Medulla oblongata (tissue), 1 donor: Measurements from ENCODE around the gene MTHFD1L.
"Not testable (repeated sequence)": the region's sequence is repeated elsewhere in the genome, so short reads cannot be mapped to it uniquely, and the experiment has no call there.

Experiments used
- DNase-seq: peaks from one replicate; pipeline ENCODE4 v3.0.0-alpha.2; 2015; ENCODE audit errors: extremely low spot score

MTHFD1L gene

DNA sequence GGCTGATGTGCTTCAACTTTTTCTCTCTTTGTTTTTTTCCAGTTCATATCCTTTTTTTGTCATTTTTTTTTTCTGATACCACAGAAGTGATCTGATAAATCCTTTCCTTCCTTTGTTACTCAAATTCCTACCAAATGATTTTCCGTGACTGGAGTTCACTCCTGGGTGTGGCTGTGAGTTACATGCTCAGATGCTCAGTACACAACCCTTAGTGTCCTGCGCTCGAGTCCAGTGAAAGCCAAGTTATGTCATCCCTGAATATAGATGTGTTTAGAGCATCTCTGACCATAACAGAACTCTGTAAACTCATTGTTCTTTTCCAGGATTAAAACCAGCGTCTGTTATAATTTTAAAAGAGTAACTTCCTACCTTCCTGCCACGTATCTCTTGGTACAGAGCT lies 227.1 kb downstream of the MTHFD1L start:
- no peak for DNase-seq

DNA sequence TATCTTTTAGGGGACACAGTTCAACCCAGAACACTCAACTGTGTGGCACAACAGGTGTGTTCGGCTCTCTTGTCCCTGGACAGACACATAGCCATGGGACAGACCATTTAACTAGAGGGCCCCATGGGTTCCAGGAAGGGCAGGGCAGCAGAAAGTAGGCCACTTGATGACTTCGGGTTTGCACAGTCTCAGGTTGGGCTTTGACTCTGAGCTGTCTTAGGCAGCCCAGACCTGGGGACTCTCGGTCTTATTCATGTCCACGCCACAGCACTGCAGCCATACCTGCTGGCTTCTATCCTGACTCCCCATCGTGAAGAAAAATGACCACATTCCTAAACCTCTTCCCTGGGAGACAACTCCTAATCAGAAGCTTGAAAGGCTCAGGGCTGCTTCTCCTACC lies 228.2 kb downstream of the MTHFD1L start:
- no peak for DNase-seq

DNA sequence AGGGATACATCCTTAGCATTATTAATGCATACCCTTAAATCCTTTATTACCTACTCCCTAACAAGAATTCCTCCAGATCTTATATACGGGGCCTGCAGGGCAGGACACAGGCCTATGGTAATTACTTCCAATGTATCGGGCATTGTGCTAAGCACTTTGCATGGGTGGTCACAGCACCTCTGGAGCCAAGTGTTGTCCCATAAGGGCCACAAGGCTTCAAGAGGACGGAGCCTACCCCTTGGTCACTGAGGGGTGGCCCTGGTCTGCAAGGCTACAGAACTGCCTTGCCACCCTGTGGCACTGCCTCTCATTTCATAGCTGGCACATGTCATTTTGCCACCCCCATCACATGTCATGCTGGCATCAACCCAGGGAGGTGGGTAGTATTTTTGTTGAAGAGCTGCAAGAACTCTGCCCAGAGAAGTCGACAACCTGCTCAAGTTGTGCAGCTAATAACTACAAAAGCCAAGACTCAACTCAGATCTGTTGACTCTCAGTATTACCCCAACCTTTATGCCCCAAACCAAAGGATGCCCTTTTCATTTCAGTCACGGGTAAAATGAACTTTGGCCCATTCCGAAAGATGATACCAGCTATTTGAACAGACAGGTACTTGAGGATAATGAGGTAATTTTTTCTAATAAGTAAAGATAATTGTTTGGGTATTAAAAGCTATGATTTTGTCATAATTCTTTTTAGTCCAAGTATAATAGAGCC lies 230.2 kb downstream of the MTHFD1L start:
- no peak for DNase-seq

DNA sequence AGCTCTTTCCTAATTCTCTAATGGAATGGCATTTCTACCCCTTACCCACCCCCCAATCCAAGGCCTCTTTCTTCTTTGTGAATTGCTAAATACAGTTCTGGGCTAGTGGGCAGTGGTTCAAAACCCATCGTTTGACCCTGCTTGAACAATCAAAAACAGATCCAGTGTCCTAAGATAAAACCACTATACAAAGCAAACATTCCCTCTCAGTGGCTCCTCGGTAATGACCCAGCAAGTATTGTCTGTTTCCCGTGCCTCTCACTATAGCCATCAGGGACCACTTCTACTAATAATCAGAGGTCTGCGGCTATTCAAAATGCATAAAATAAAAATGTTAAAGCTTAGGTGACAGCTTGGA lies 230.7 kb downstream of the MTHFD1L start:
- DNase-seq, result no peak

DNA sequence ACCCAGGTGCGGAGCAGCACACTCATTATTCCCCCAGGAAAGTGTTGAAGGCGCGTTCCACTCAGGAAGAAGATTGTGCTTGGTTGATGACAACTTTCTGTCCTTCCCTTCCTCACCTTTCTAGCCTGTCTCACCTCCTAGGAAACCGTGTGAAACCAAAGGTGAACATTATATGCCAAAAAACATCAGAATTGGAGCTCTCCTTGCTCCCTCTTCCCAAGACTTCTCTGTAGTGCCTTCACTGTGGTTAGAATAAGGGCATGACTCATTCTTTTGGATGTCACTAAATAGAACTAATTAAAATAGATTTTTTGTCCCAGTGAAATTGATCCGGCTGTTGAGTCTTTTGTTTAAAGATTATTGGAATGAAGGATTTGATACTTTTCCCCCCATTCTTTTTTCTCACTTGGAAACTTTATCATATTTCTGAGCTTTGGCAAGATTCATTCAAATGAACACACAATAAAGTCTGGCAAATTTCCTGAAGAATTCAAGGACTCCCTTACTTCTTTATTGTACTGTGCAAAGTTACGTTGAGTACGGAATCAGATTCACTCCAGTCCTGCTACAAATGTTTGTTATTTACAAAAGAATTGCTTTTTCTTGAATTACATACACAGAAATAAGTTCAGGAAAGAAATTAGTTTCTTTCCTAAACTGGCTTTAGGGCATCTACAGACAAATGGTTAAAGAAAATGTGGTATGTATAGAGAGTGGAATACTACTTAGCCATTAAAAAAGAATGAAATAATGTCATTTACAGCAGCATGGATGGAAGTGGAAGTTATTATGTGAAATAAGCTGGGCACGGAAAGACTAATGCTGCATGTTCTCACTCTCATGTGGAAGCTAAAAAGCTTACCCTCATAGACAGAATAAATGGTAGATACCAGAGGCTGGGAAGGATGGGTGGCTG lies 231.4 kb downstream of the MTHFD1L start:
- no peak for DNase-seq

DNA sequence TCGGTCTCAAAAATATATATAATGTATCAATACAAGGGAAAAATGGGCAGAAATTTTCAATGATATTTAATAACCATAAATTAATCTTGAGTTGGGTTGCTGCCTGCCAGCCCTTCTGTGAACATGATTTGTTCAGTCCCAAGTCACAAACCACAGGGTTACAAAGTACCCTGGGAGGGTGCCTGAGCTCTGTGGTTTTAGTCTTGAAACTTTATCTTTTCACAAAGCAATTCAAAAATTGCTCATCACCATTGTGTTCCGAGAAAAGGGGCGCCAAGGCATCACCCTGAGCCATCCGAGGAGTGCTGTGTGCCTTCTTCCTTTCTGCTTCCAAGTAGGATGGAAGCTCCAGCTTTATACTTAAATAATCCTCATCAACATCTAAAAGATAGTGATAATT lies 232.7 kb downstream of the MTHFD1L start:
- DNase-seq, result no peak

DNA sequence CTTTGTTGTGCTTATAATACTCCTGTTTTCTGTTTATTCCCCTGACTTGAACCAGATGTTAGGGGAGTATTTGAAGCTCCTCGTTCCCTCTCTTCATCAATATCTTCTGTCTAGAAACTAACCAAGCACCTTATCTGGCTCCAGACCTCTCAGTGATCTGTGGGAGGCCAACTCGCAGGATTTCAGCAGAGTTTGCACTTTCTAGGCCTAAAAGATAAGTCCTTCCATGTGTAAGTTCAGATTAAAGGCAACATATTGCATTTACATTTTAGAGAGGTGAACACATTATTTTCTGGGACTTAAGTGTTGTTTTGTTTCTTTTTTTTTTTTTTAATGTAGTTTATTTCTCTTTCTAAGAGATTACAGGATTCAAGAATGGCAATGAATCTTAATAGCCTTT lies 234.8 kb downstream of the MTHFD1L start:
- DNase-seq, result no peak

DNA sequence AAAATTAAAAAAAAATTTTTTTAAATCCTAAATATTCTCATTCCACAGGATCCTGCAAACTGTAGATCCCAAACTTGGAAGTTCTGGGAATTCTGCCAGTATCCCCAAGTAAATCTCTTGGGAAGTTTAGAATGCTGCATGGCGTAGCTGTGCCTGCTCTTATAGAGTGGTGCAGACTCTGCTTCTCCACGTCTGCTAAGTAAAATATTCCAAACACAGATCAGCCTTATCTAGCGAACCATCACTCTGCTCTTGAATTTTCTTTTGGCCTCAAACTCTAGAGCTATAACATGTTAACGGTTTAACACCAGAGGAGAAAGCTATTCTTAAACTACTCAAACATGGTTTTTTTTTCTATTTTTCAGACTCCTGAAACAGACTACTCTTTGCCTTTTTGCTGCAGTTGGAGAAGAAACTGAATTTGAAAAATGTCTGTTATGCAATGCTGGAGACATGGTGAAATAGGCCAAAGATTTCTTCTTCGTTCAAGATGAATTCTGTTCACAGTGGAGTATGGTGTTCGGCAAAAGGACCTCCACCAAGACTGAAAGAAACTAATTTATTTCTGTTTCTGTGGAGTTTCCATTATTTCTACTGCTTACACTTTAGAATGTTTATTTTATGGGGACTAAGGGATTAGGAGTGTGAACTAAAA lies 235.8 kb downstream of the MTHFD1L start:
- no peak for DNase-seq

DNA sequence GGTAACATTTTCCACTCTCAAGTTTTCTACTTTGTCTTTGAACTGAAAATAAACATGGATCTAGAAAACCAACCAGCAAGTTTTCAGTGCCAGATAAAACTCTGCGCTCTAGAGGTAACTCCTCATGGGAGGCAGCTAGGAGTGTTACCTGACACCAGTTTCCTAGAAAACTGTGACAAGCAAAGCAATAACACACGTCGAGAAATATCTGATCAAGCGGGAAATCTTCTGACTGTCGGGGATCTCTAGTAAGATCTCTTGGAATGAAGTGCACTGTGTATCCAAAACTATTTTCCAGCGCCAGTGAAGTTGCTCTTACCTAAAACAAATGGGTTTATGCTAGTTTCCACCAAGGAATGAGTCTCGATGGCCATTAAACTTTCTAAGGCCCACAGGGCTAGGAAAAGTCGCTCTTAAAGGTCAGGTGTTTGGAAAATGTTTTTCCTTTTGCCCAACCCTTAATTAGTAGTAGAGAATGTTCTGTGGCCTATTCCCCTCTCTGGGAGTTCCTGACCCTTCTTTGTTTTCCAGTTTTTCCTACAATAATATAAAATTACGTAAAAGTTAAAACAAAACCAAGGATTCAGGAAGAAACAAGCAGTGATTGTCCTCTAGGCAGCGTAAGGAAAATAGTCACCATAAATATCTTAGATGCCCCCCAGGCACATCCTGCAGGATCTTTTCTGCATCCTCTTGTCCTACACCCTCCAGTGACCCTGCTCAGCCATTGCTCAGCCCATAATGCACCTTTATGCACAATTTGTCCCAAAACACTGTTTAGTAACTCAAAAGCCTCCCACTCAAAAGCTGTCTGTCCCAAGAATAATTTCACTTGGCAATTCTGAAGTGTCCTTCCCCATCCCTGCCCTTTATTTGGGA lies 236.6 kb downstream of the MTHFD1L start:
- DNase-seq, result no peak

DNA sequence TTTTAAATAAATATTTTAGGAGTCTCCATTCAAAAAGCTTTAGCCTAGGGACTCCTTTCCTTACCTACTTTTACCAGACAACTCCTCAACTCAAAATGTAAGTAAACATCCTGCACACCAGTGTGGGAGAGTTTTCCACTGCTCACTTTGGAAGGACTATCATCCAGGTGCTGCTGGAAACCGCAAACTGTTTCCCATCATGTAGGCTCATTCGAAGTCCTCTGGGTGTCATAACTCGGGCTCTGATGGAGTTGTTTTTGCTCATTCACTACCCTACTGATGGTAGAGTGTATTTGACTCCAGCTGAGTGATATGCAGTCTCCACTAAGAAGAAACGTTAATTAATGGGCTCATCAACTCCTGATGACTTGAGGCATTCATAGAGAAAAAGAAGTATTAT lies 237.8 kb downstream of the MTHFD1L start:
- no peak for DNase-seq

DNA sequence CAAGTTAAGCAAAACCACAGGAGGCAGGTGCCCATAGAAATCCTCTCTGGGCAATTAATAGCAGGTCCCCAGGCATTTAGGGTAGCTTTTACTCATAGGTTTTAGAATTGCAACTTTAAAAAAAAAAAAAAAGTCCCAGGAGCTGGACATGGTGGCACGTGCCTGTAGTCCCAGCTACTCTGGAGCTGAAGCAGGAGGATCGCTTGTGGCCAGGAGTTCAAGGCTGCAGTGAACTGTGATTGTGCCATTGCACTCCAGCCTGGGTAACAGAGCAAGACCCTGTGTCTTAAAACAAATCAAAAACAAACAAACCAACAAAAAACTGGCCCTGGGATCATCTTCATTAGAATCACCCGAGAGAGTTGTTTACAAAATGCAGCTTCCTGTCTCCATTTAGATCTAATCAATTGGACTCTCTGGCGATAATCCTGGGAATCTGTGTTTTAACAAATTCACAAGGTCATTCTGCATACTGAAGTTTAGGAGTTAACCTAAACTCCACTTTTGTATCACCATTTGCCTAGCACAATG lies 242.5 kb downstream of the MTHFD1L start:
- no peak for DNase-seq

DNA sequence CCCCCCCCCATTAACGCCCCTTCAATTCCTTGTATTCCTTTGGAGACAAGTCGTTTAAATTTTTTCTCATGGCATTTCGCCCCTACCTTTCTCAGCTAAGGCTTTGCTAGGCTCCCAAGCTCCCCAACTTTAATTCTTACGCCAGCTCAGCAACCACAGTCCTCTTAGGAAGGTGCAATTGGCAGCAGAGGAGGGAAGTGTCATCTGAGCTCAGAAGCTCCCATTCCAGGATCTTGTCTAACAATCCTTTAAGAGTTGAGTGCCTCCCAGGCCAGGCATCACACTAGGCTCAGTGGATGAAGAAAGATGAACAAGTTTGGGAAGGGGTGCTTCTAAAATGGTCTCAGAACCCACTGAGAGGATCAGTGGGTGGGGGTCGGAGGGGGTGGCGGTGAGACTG lies 243.0 kb downstream of the MTHFD1L start:
- DNase-seq, result no peak

DNA sequence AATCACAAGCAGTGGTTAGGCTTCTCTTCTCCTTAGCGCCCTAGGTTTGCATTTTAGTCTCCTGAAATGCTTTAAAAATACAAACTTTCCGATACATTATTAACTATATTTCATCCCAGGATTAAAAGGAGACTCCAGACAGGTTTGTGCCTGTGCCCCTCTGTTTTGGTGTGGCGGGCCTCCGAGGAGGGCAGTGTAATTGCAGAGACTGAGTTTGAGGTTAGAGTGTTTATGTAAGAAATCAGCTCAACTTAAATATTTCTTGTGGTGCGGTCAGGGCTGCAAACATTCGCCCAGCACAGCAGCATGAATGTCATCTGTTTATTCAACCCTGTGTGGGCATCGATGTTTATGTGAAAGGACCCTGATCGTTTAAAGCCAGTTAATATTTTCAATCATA lies 243.9 kb downstream of the MTHFD1L start:
- no peak for DNase-seq

DNA sequence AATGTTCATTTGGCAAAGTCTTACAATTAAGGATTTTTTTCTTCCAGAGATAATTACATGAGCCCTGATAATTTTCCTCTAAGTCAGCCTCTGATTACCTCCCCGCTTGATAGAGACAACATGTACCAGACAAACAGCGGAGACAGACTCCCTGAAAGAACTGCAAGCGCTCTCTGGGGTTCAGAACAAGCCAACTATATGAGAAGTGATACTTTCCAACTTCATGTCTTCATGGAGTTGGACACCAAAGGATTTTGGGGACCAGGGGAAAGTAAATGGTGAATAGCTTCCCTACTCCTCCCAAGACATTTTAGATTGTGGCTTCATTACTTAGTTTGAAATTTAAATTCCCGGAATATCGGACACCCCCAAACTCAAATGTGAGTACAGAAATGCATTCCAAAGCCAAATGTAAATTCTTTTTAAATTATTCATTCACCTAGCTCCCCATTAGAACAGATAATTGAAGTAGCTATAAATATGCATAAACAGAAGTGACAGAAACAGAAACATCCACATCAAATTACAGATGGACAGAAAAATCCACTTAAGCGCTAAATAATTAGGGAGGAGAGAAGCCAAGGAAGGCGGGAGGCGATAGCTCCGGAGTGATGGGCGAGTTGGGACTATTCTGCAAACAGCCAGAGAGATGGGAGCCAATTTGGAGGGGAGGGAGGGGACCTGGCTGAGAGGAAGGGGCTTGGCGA lies 244.5 kb downstream of the MTHFD1L start:
- no peak for DNase-seq

DNA sequence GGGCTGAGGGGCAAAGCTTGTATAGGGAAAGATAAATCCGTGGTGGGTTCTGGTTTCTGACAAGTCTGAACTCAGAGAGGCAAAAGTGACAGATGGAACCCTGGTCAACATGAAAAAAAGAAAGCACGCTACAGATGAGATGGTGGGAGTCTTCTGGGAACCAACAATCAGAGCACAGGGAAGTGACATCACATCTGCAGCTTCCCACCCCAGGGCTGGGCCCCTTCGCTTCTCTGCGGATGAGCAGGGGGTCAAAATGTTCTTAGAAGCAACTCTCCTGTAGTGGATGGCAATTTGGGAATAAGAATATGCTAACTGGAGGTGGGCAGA lies 245.0 kb downstream of the MTHFD1L start:
- no peak for DNase-seq

DNA sequence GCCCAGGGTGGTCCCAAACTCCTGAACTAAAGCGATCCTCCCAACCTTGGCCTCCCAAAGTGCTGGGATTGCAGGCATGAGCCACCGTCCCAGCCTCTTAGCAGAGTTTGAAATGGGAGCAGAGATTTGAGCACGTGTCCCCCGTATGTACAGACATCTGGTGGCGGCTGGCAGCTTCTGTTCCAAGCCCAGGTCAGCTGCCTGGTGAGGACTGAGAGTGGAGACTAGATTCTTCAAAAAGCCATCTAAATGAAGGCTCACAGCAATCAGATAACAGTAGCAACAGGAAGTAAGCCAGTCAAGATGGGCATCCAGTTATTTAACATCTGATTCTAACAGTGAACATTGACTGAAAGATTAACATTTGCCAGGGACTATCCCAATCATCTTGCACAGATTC lies 246.2 kb downstream of the MTHFD1L start:
- no peak for DNase-seq

DNA sequence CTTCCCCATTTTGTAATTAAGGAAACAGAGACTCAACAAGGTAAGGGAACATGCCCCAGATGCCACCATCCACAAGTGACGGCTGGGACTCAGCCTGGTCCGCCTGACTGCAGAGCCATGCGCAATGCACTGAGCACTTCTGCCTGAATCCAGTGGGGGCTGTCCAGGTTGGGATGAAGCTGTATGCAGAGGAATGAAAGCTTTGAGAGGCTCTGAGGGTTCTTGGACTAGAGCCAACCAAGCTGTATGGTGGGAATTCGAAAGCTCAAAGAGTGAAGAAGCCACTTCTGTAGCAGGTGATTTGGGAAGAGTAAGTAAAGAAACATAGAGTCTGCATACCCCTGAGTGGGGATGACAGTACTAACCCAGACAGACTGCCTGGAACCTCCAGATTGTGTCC lies 246.6 kb downstream of the MTHFD1L start:
- DNase-seq, result no peak

DNA sequence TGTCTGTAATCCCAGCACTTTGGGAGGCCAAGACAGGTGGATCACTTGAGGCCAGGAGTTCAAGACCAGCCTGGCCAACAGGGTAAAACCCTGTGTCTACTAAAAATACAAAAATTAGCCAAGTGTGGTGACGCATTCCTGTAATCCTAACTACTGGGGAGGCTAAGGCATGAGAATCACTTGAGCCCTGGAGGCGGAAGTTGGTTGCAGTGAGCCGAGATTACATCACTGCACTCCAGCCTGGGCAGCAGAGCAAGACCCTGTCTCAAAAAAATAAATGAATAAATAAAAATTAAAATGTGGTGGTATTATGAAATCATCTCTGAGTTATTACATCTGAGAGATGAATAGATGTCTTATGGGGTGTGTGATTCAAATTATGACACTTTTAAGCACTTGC lies 247.4 kb downstream of the MTHFD1L start:
- not testable (repeated sequence) for DNase-seq

DNA sequence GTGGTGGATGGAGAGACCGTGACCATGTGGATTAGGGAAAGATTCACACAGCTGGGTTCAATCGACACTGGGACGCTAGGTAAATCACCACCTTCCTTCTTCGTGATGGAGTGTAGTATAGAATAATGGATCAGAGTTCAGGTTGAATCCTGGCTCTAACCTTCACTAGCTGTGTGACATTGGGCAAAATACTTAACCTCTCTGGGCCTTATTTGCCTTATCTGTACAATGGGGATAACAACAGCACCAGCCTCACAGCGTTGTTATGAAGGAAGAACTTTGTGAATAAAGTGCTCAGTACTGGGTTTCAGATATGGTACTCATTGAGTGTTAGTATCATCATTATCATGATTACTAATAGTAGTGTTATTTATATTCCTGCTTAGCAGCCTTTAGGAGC lies 248.1 kb downstream of the MTHFD1L start:
- DNase-seq, result no peak

DNA sequence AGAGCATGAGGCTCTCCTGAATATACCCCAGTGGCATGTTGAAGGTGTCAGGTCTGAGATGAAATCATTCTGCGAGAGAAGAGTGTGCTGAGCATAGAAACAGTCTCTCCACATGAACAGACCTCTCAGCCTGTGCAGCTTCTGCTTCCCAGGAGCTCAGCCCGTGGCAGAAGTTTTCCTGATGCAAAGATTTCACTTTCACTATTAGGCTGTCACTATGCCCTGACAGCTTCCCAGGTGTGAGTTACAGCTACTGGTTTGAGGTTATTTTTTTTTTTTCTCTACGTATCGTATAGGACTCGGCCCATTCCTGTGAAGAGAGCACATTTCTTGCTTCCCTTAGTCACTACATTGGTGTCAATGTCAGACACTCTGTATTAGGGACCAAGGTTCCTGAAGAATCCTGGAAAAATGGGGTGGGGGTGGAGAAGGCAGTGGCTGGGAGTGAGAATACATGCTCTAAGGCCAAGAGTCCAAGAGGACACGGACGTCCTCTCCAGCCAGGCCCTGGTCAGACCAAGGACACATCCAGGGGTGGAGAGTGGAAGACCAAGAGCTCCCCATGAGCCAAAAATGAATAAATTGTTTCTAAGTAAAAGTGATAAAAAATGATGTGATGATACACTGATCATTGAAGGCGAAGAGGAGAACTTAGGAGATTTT lies 253.1 kb downstream of the MTHFD1L start:
- DNase-seq, result no peak
